HFFc6 (cell line): ENCODE results near the gene PEPD. TPM values are rescaled to one million over a fixed set of nuclear protein-coding genes. Genes with fewer than 3 reads are reported as not detected.

Experiments
- DNase-seq: peaks from one replicate; pipeline ENCODE4 v3.0.0-alpha.2; 2018
- H3K27ac Mint-ChIP-seq: 2 replicates; pipeline ENCODE4 v1.8.0; 2020; ENCODE audit warnings: mild to moderate bottlenecking, mixed read lengths
- H3K27me3 Mint-ChIP-seq: 2 replicates; pipeline ENCODE4 v1.8.0; 2021; ENCODE audit warnings: mild to moderate bottlenecking, moderate library complexity, mixed read lengths; ENCODE audit not compliant: insufficient read depth
- H3K36me3 Mint-ChIP-seq: 2 replicates; pipeline ENCODE4 v1.8.0; 2021; ENCODE audit warnings: low read depth, mixed read lengths
- H3K4me1 Mint-ChIP-seq: 2 replicates; pipeline ENCODE4 v1.8.0; 2020; ENCODE audit warnings: low read depth, mixed read lengths
- H3K4me3 Mint-ChIP-seq: 2 replicates; pipeline ENCODE4 v1.8.0; 2020; ENCODE audit warnings: mild to moderate bottlenecking, moderate library complexity, mixed read lengths
- H3K9me3 Mint-ChIP-seq: 2 replicates; pipeline ENCODE4 v1.8.0; 2020; ENCODE audit warnings: mild to moderate bottlenecking, mixed read lengths
- total RNA-seq, 6 experiments: library from RNA; stranded (reverse); fragmentation: NEBNext Ultra II Directional; extraction: Animal tissue kit (Norgen Biotek cat#: 25700); gene quantifications; 2 replicates in 1 of 6; 3 replicates in 5 of 6; pipeline ENCODE4 v1.2.3, GENCODE V29; 2021
- TF ChIP-seq, protein P1 (sequence below): fragments of 200-600 bp; sonication (generic); IDR thresholded peaks from 2 replicates; pipeline ENCODE4 v1.5.0; 2021; ENCODE audit warnings: antibody characterized with exemption, mild to moderate bottlenecking

Gene PEPD
- total RNA-seq, 6 experiments from 2014 or later, result 57.0 to 76.9 (median 67.6) TPM

DNA sequence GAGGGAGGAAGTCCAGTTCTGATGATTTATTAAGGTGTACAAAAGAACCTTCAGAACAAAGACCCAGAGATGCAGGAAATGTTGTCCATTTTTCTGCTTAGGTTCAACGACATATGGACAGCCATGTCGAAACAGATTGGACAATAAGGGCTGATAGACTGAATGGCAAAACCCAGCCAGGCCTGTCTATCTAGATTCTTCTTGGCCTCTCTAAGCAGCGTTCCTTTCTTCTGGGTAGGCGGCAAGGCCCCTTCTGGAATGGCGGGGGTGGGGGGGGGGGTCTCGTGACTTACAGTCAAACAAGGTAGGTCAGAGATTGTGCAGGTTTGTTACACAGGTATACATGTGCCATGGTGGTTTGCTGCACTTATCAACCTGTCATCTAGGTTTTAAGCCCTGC, 39.7 kb upstream of the PEPD start:
- Mint-ChIP-seq H3K9me3 (peaks cover 6% of the 10 kb centered on the region; the same call in 1 of the 2 replicates), H3K36me3 (no peaks in the 10 kb centered on the region), H3K4me1 (no peaks in the 10 kb centered on the region), H3K4me3 (no peak overlapping the region), H3K27ac (no peak overlapping the region), H3K27me3 (peaks cover 9% of the 10 kb centered on the region)
- TF ChIP-seq, protein P1, sequence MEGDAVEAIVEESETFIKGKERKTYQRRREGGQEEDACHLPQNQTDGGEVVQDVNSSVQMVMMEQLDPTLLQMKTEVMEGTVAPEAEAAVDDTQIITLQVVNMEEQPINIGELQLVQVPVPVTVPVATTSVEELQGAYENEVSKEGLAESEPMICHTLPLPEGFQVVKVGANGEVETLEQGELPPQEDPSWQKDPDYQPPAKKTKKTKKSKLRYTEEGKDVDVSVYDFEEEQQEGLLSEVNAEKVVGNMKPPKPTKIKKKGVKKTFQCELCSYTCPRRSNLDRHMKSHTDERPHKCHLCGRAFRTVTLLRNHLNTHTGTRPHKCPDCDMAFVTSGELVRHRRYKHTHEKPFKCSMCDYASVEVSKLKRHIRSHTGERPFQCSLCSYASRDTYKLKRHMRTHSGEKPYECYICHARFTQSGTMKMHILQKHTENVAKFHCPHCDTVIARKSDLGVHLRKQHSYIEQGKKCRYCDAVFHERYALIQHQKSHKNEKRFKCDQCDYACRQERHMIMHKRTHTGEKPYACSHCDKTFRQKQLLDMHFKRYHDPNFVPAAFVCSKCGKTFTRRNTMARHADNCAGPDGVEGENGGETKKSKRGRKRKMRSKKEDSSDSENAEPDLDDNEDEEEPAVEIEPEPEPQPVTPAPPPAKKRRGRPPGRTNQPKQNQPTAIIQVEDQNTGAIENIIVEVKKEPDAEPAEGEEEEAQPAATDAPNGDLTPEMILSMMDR, result no peak
- DNase-seq, result no peak

DNA sequence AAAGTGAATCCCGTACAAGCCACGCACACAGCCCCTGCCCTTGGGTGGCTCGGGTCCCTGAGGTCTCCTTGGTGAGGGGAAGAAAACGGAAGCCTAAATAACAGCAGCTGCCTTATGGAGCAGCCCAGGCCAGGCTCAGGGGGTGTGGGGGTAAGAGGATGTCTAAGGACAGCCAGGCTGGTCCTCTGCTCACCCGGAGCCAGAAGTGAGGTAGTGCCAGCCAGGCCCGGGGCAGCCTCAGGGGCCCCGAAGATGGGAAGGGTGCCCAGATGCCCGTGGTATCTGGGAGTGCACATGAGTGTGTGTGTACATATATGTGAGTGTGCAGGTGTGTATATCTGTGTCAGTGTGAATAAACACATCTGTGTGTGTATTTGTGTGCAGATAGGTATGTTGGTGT, 38.4 kb upstream of the PEPD start:
- Mint-ChIP-seq H3K4me1 (no peaks in the 10 kb centered on the region), H3K27ac (no peak overlapping the region)

DNA sequence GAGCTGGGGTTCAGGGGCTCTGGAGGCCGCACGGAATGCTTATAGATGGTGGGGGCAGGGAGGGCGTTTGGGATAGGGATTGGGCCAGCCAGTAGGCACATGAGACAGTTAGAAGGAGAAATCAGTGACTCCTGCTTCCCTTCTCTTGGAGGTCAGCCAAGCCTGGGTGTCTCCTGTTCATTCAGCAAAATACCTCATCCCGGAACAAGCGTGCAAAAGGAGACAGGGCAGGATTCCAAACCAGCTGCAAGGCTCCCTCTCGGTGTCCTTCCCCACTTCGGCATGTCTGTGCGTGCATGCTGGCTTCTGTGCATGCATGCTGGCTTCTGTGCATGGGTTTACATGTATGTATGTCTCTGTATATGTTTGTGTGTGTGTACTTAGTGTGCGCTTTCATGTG, 37.3 kb upstream of the PEPD start:
- Mint-ChIP-seq H3K36me3 (no peaks in the 10 kb centered on the region), H3K27ac (no peak overlapping the region), H3K4me1 (no peaks in the 10 kb centered on the region), H3K27me3 (peaks cover 11% of the 10 kb centered on the region), H3K4me3 (no peak overlapping the region), H3K9me3 (peaks cover 11% of the 10 kb centered on the region)
- TF ChIP-seq, protein P1, result no peak
- DNase-seq, result no peak

More for the DNA sequence above, 38.4 kb upstream of the PEPD start:
- DNase-seq, result no peak
- H3K36me3 Mint-ChIP-seq, result no peaks in the 10 kb centered on the region
- H3K27me3 Mint-ChIP-seq, result peaks cover 11% of the 10 kb centered on the region
- H3K4me3 Mint-ChIP-seq, result no peak overlapping the region
- peaks cover 6% of the 10 kb centered on the region; the same call in 1 of the 2 replicates for H3K9me3 Mint-ChIP-seq
- TF ChIP-seq, protein P1, result no peak

DNA sequence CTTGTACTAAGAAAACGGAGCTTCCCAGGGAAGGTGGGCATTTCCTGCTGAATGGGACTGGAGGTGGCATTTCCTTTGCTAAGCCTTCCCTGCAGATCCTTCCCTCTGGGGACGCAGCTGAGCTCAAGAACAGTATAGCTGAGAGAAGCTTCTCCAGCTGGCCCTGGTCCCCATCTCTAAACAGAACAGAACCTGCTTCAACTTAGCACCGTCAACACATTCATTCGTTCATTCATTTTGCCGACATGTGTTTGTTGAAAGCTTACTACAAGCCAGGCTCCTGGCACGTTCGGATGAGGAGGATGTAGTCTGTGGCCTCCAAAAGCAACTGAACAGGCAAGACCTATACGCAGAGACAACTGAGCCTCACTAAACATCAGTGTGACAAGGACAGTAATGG, 36.6 kb upstream of the PEPD start:
- no peak for DNase-seq
- Mint-ChIP-seq H3K27me3 (peaks cover 11% of the 10 kb centered on the region), H3K9me3 (peaks cover 11% of the 10 kb centered on the region), H3K4me1 (no peaks in the 10 kb centered on the region), H3K4me3 (no peak overlapping the region), H3K27ac (no peak overlapping the region), H3K36me3 (no peaks in the 10 kb centered on the region)
- TF ChIP-seq, protein P1, result no peak

DNA sequence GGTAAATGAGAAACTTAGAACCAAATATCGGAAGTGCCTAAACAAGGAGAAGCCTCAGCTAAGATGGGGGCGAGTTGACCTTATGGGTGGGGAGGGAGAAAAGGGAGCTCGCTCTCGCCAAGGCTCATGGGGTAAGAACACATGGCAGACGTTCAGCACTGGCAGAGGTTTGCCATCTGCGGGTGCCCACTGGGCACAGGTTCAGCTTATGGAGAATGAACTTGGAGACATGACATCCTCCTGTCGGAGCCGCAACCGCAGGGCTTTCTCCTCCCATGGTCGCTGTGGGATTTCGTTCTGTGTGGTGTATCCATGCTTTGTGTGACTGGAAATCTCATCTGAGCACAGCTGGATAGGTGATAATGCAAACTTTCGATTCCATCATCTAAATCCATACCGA, 36.1 kb upstream of the PEPD start:
- H3K4me3 Mint-ChIP-seq, result no peak overlapping the region
- peaks cover 11% of the 10 kb centered on the region for H3K9me3 Mint-ChIP-seq
- H3K27me3 Mint-ChIP-seq, result peaks cover 11% of the 10 kb centered on the region
- DNase-seq, result no peak
- H3K4me1 Mint-ChIP-seq, result no peaks in the 10 kb centered on the region
- H3K36me3 Mint-ChIP-seq, result no peaks in the 10 kb centered on the region
- TF ChIP-seq, protein P1, result no peak
- no peak overlapping the region for H3K27ac Mint-ChIP-seq

DNA sequence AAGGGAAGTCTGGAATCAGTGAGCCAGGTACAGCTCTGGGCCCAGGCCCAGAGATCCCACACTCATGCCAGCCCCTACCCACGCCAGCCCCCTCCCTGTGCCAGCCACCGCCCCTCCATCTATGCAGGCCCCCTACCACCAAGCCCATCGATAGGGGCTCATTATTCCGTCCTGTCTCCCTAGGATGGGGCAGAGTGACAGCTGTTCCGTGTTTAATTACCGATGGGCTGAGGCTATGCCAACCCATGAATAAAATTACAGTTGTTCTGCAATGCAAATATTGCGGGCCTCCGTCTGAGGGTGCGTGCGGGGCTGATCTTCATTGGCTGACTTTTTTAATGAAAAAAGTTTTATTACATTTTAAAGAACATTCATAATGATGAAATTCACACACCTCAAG, 35.6 kb upstream of the PEPD start:
- Mint-ChIP-seq H3K4me3 (no peak overlapping the region), H3K36me3 (no peaks in the 10 kb centered on the region), H3K4me1 (no peaks in the 10 kb centered on the region), H3K27ac (no peak overlapping the region), H3K9me3 (peaks cover 11% of the 10 kb centered on the region), H3K27me3 (peaks cover 11% of the 10 kb centered on the region)
- no peak for DNase-seq
- TF ChIP-seq, protein P1, result no peak
